ENCODE measurements around the gene TSPAN7. TPM values are rescaled to one million over a fixed set of nuclear protein-coding genes. Genes with fewer than 3 reads are reported as not detected.

The TSPAN7 gene
- total and polyA plus RNA-seq, 2 of the 8 experiments (the other 6 are each of a cell fraction or from before 2014, with no cell fraction given) = 32.1 to 37.7 TPM

GRCh38 chrX:38636949-38637819 is 75.8 kb downstream of the TSPAN7 start:
- ChIA-PET POLR2A (ENCODE audit: partially characterized antibody) (no interaction called here), CTCF (ENCODE audit: partially characterized antibody) (interaction anchor here (1.1 kb wide), 1 partner anchor 9 kb away, joined by 4 read pairs; no protein-coding TSS in a partner anchor)
- Histone ChIP-seq H4K8ac (ENCODE audit: extremely low read depth, insufficient read depth, low read length) (no peak overlapping the region), H2AK5ac (ENCODE audit: low read depth, low read length) (no peak overlapping the region), H3K9me3 (ENCODE audit: insufficient read depth in 2 of 2, low read depth in 1 of 2, low read length in 1 of 2) (no peaks in the 10 kb centered on the region), H3K4me2 (ENCODE audit: insufficient read depth in 1 of 2, low read depth in 2 of 2, low read length in 2 of 2) (no peak overlapping the region), H3K4ac (replicated peaks; ENCODE audit: insufficient read length, low read depth, low read length) (no peak overlapping the region), H3K18ac (ENCODE audit: extremely low read depth, low read length) (no peak overlapping the region), H4K20me1 (replicated peaks in 1 of 2; ENCODE audit: control insufficient read depth in 1 of 2, insufficient read depth in 2 of 2, low read length in 2 of 2) (no peaks in the 10 kb centered on the region), H2AFZ (ENCODE audit: low read length) (no peak overlapping the region), H3K14ac (ENCODE audit: insufficient read length) (no peak overlapping the region), H2BK12ac (ENCODE audit: low read depth, low read length) (no peak overlapping the region), H3K4me3 (ENCODE audit: extremely low read depth in 1 of 4, insufficient read depth in 2 of 4, low read depth in 3 of 4, low read length in 4 of 4) (no peak overlapping the region), H2BK20ac (ENCODE audit: low read length) (no peak overlapping the region), H3K27ac (ENCODE audit: low read depth, low read length) (no peak overlapping the region), H3K79me1 (ENCODE audit: low read depth, low read length) (no peaks in the 10 kb centered on the region), H3K23me2 (ENCODE audit: low read depth, low read length) (no peaks in the 10 kb centered on the region), H3K23ac (ENCODE audit: insufficient read length) (no peak overlapping the region), H4K5ac (ENCODE audit: insufficient read length, low read depth, low read length) (no peak overlapping the region), H3K56ac (replicated peaks; ENCODE audit: insufficient read length, low read depth, low read length) (no peak overlapping the region), H2BK15ac (ENCODE audit: low read length) (no peak overlapping the region), H3K9ac (replicated peaks in 1 of 4; ENCODE audit: extremely low read depth in 1 of 4, low read depth in 3 of 4, low read length in 3 of 4) (no peak overlapping the region), H2BK120ac (replicated peaks; ENCODE audit: low read depth, low read length) (no peak overlapping the region), H3K27me3 (replicated peaks in 1 of 4; ENCODE audit: control insufficient read depth in 3 of 4, extremely low read depth in 1 of 4, insufficient read depth in 3 of 4, low read length in 3 of 4) (no peaks in the 10 kb centered on the region), H2BK5ac (ENCODE audit: low read depth, low read length) (no peak overlapping the region), H3K4me1 (replicated peaks in 1 of 4; ENCODE audit: control insufficient read depth in 3 of 4, insufficient read depth in 4 of 4, low read length in 3 of 4) (no peaks in the 10 kb centered on the region), H3K79me2 (ENCODE audit: control insufficient read depth in 1 of 2, insufficient read depth in 2 of 2, low read length in 2 of 2) (no peaks in the 10 kb centered on the region), H4K91ac (replicated peaks; ENCODE audit: insufficient read length, low read length) (no peak overlapping the region), H3K36me3 (ENCODE audit: control insufficient read depth in 2 of 4, insufficient read depth in 4 of 4, low read length in 3 of 4) (no peaks in the 10 kb centered on the region)
- 91% methylated on average over 8 of the region's 8 CpGs; no CpG with 5 or more reads in 1 of the 2 experiments for WGBS, 2 experiments (ENCODE audit: extremely low coverage in 1 of 2, insufficient coverage in 1 of 2, insufficient read length in 1 of 2, insufficient replicate concordance in 2 of 2, low coverage in 1 of 2, low lambda C conversion rate in 2 of 2, missing lambda C conversion rate in 1 of 2)
- no peak for DNase-seq (ENCODE audit: low read depth in 1 of 2, low spot score in 2 of 2)
- no peak for TF ChIP-seq USF2 (IDR thresholded peaks at IDR 0.05; ENCODE audit: low read length)
- no peak for TF ChIP-seq SIX5 (IDR thresholded peaks at IDR 0.05; ENCODE audit: low read depth, low read length)
- TF ChIP-seq SP4 (IDR thresholded peaks at IDR 0.05; ENCODE audit: low read length) = no peak
- TF ChIP-seq NANOG (IDR thresholded peaks at IDR 0.05; ENCODE audit: insufficient read depth, low read depth, low read length, poor library complexity, severe bottlenecking) = no peak
- no peak for TF ChIP-seq HDAC2 (IDR thresholded peaks at IDR 0.05; ENCODE audit: borderline replicate concordance in 1 of 2, low read depth in 2 of 2, low read length in 2 of 2)
- TF ChIP-seq KDM5A (IDR thresholded peaks at IDR 0.05; ENCODE audit: low read length) = no peak
- TF ChIP-seq TCF12 (IDR thresholded peaks at IDR 0.05; ENCODE audit: low read depth, low read length) = no peak
- no peak for TF ChIP-seq GTF2F1 (IDR thresholded peaks at IDR 0.05; ENCODE audit: borderline replicate concordance, low read depth, low read length)
- TF ChIP-seq TAF1 (IDR thresholded peaks at IDR 0.05; ENCODE audit: low read depth, low read length) = no peak
- no peak for FAIRE-seq

All from H1 (cell line).